GM06990 (cell line): ENCODE data around the gene PTPN3.

ENCODE experiments used
- DNase-seq: peaks from one replicate; pipeline ENCODE4 v3.0.0-alpha.2; 2011; ENCODE audit not compliant: insufficient read length; ENCODE audit errors: extremely low read depth
- H3K27me3 ChIP-seq: replicated peaks from 2 replicates; pipeline ENCODE4 v1.6.0; 2011; ENCODE audit warnings: low read length; ENCODE audit not compliant: control insufficient read depth, insufficient read depth
- H3K36me3 ChIP-seq: 2 replicates; pipeline ENCODE4 v1.5.1; 2011; ENCODE audit warnings: low read length; ENCODE audit not compliant: control insufficient read depth, insufficient read depth
- H3K4me3 ChIP-seq: replicated peaks from 2 replicates; pipeline ENCODE4 v1.5.1; 2011; ENCODE audit warnings: low read depth, mild to moderate bottlenecking, control low read depth, low read length
- TF ChIP-seq, protein P1 (sequence below): IDR thresholded peaks from 2 replicates; pipeline ENCODE4 v1.5.1; 2011; ENCODE audit warnings: low read length, control low read depth, mild to moderate bottlenecking, inconsistent platforms; ENCODE audit not compliant: insufficient read depth, poor library complexity, severe bottlenecking

The PTPN3 gene

DNA sequence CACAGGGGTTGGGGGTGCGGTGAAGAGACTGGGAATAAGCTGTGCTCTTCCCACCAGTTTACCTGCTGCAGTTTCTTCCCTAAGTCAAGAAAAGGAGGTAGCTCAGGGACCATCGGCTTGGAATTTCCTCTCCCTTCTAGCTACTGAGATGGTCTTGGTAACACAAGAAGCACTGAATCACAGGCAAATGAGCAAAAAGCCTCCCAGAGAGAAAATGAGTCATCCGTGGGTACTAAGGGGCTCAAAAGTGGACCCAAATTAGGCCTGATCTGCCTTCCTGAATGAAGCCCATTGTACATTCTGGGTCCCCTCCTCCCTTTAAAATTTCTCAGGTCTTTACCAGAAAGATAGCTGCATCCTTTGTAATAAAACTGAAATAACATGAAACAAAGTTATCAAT, 49.9 kb downstream of the PTPN3 start:
- TF ChIP-seq, protein P1, sequence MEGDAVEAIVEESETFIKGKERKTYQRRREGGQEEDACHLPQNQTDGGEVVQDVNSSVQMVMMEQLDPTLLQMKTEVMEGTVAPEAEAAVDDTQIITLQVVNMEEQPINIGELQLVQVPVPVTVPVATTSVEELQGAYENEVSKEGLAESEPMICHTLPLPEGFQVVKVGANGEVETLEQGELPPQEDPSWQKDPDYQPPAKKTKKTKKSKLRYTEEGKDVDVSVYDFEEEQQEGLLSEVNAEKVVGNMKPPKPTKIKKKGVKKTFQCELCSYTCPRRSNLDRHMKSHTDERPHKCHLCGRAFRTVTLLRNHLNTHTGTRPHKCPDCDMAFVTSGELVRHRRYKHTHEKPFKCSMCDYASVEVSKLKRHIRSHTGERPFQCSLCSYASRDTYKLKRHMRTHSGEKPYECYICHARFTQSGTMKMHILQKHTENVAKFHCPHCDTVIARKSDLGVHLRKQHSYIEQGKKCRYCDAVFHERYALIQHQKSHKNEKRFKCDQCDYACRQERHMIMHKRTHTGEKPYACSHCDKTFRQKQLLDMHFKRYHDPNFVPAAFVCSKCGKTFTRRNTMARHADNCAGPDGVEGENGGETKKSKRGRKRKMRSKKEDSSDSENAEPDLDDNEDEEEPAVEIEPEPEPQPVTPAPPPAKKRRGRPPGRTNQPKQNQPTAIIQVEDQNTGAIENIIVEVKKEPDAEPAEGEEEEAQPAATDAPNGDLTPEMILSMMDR: no peak

DNA sequence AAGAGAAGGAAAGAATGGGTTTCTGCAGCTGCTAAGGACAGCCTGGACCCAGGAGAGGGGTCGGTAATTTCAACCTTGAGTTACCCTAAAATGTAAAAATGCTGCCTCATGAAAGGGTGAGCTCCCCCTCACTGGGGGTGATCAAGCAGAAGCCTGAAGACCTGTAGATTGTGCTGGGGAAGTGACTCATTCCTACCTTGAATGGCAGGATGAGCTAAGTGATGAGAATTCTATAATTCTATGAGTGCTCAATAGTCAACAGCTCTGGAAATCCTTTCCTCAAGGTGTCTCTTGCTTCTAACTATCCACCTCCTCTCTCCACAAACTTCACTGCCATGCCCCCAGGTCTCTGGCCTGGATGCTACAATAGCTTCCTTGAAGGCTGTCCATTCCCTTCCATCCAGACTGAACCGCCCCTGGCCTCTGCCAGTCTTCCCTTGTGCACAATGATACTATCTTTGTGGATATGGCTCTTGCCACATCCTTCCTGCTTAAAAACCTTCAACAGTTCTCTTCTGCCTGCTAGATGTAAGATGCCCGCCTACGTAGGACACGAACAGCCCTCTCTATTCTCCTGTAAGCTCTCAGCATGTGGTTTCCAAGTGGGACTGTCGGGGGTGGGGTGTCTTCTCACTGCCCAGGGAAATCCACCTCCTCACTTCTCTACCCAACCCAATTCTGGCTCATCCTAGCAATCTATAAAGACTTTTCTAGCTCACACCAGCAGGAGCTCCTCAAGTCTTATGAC, 50.6 kb downstream of the PTPN3 start:
- H3K4me3 ChIP-seq: no peak overlapping the region
- DNase-seq: no peak
- H3K36me3 ChIP-seq: no peaks in the 10 kb centered on the region
- TF ChIP-seq, protein P1: no peak
- no peaks in the 10 kb centered on the region; the same call in 1 of the 2 replicates for H3K27me3 ChIP-seq

More for the DNA sequence above, 49.9 kb downstream of the PTPN3 start:
- Histone ChIP-seq H3K4me3 (no peak overlapping the region), H3K36me3 (no peaks in the 10 kb centered on the region), H3K27me3 (no peaks in the 10 kb centered on the region; the same call in 1 of the 2 replicates)
- DNase-seq: no peak

DNA sequence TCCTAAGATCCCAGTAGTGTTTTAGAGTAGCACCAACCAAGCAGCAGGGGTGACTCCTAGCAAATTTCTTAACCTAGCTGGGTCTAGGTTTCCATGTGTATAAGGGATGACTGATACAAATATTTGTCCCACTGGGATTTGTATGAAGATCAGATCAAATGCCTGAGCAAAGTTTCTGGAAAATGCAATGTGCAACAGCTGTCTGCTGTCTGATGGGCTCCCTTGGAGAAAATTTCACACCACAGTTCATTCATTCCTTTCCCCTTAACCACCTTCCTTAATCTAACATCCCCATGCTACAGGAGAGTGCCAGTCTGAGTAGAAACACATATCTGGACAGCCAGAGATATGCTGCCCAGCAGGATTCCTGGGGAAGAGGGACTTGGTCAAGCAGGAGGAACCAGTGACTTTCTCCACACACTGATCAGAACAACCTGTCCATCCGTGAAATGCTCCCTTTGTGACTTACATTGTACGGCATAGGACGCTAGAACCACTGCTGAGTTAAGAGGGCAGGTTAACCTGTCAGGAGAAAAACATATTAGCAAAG, 53.3 kb downstream of the PTPN3 start:
- no peak for DNase-seq
- Histone ChIP-seq H3K36me3 (no peaks in the 10 kb centered on the region), H3K4me3 (no peak overlapping the region), H3K27me3 (no peaks in the 10 kb centered on the region; the same call in 1 of the 2 replicates)
- TF ChIP-seq, protein P1: no peak

DNA sequence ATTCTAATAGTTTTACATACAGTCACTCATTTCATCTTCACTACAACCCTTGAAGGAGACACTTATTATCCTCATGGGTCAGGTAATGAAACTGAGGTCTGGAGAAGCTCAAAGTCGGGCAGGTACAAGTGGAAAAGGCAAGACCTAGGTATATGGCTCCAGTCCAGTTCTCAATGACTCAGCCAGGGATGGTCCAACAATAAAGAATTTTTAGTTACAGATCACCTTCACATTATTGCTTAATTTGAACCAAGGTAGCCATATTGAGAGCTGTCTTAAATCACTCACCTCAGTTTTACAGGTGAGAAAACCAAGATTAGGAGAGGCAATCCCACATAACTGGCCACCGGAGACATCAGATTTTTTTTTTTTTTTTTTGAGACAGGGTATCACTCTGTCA, 55.4 kb downstream of the PTPN3 start:
- Histone ChIP-seq H3K27me3 (no peaks in the 10 kb centered on the region; the same call in 1 of the 2 replicates), H3K36me3 (no peaks in the 10 kb centered on the region), H3K4me3 (no peak overlapping the region)
- TF ChIP-seq, protein P1: no peak
- DNase-seq: no peak

DNA sequence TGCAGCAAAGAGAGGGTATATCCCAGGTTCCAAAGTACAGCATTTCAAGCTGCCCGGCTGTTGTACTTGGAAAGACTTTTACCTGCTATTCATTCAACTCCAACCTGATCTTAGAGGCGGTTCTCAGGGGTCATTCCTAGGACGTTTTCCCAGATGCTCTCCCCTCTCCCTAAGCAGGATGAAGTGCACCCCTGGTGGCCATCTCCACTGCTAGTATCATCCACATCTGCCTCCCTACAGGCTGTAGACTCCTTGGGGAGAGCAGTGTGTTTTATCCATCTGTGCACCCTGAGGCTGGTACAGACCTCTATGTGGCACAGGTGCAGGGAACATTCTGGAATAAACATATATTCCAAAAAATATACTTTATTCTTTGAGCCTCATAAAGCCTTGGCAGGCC, 56.8 kb downstream of the PTPN3 start:
- H3K36me3 ChIP-seq: no peaks in the 10 kb centered on the region
- TF ChIP-seq, protein P1: peak; percentile 32
- no peak overlapping the region for H3K4me3 ChIP-seq
- no peaks in the 10 kb centered on the region; the same call in 1 of the 2 replicates for H3K27me3 ChIP-seq
- DNase-seq: no peak
